Stomach (tissue), 4 donors: ENCODE data around the gene PPP2R3B.

ENCODE experiments used
- CTCF ChIP-seq, 7 experiments: fragments of 450-650 bp in 4 of 7; fragments of 200-600 bp in 3 of 7; sonication (generic) in 3 of 7; IDR thresholded peaks; one replicate each; pipeline ENCODE4 v1.5.1; 2016 to 2019; ENCODE audit warnings: antibody characterized with exemption in 7 of 7, control low read depth in 2 of 7, mild to moderate bottlenecking in 1 of 7
- POLR2A ChIP-seq, 4 donors: fragments of 450-650 bp; IDR thresholded peaks; one replicate each; pipeline ENCODE4 v1.6.1; 2016; ENCODE audit warnings: antibody characterized with exemption in 4 of 4, control low read depth in 2 of 4, mild to moderate bottlenecking in 1 of 4, moderate library complexity in 1 of 4

- no peak for TF ChIP-seq CTCF (IDR thresholded peaks at IDR 0.05)
- no peak for TF ChIP-seq POLR2A (IDR thresholded peaks at IDR 0.05)
These were observed 38.1 kb downstream of the PPP2R3B start for GRCh38 chrX:348461-349117.
